Gastrocnemius medialis (tissue), 4 donors: ENCODE results near the gene NOVA2. TPM values are rescaled to one million over a fixed set of nuclear protein-coding genes. Genes with fewer than 3 reads are reported as not detected.

Experiments
- ATAC-seq, 2 donors: fragments of 150-250 bp; one replicate each; pipeline ENCODE4 v1.9.1; 2016
- DNase-seq, 2 donors: peaks; one replicate each; pipeline ENCODE4 v3.0.0-alpha.2; 2019
- H3K27ac ChIP-seq, 4 donors: fragments of 200-600 bp; sonication (generic); 1 replicate in 1 of 4; 2 replicates in 3 of 4; pipeline ENCODE4 v1.5.1; 2016 to 2018; ENCODE audit warnings: mild to moderate bottlenecking in 2 of 4, moderate library complexity in 1 of 4
- H3K27me3 ChIP-seq, 3 donors: fragments of 200-600 bp; sonication (generic) in 2 of 3; 1 replicate in 1 of 3; 2 replicates in 2 of 3; pipeline versions ENCODE4 v1.5.1 to v1.6.0; 2016 to 2019; ENCODE audit warnings: mild to moderate bottlenecking in 1 of 3, moderate library complexity in 1 of 3
- H3K36me3 ChIP-seq, 2 donors: fragments of 200-600 bp; sonication (generic) in 1 of 2; one replicate each; pipeline ENCODE4 v1.5.1; 2017 to 2018
- H3K4me1 ChIP-seq, 2 donors: fragments of 200-600 bp; sonication (generic) in 1 of 2; one replicate each; pipeline ENCODE4 v1.5.1; 2016 to 2017; ENCODE audit warnings: mild to moderate bottlenecking in 2 of 2
- H3K4me3 ChIP-seq, 4 donors: fragments of 200-600 bp; sonication (generic) in 3 of 4; 1 replicate in 1 of 4; 2 replicates in 3 of 4; pipeline ENCODE4 v1.5.1; 2016 to 2019; ENCODE audit warnings: mild to moderate bottlenecking in 2 of 4
- H3K9me3 ChIP-seq, 3 donors: fragments of 200-600 bp; sonication (generic) in 2 of 3; 1 replicate in 1 of 3; 2 replicates in 2 of 3; pipeline ENCODE4 v1.5.1; 2016 to 2019
- POLR2A ChIP-seq, 2 donors: fragments of 450-650 bp; IDR thresholded peaks; one replicate each; pipeline ENCODE4 v1.6.1; 2017; ENCODE audit warnings: antibody characterized with exemption in 2 of 2, mild to moderate bottlenecking in 2 of 2, moderate library complexity in 2 of 2
- in situ Hi-C, 4 donors: fragments of 200-750 bp; cut with MboI; loops; one replicate each; pipeline versions ENCODE4 v1.15.0 to v1.8.0; 2017; ENCODE audit warnings: low sequenced_read_pairs in 4 of 4
- intact Hi-C: fragments of 100-400 bp; cut with DNase I; formaldehyde crosslinking; loops from one replicate; pipeline ENCODE4 v1.15.1; 2023; ENCODE audit warnings: low total_unique reads
- total RNA-seq, 4 donors: library from RNA; depleted of rRNA; stranded (reverse); fragments of >200 nt; gene quantifications; one replicate each; pipeline versions ENCODE4 v1.1.0 to v1.2.3, GENCODE V29; 2016
- TF ChIP-seq, protein P1 (sequence below), 5 experiments: fragments of 450-650 bp in 3 of 5; fragments of 200-600 bp in 2 of 5; sonication (generic) in 2 of 5; IDR thresholded peaks in 4 of 5; conservative IDR thresholded peaks in 1 of 5; 1 replicate in 4 of 5; 2 replicates in 1 of 5; pipeline ENCODE4 v1.5.1; 2016 to 2019; ENCODE audit warnings: antibody characterized with exemption in 5 of 5, mild to moderate bottlenecking in 3 of 5, moderate library complexity in 3 of 5

Gene NOVA2
- total RNA-seq, 4 donors from 2014 or later = 0.44 to 1.1 (median 0.49) TPM

DNA sequence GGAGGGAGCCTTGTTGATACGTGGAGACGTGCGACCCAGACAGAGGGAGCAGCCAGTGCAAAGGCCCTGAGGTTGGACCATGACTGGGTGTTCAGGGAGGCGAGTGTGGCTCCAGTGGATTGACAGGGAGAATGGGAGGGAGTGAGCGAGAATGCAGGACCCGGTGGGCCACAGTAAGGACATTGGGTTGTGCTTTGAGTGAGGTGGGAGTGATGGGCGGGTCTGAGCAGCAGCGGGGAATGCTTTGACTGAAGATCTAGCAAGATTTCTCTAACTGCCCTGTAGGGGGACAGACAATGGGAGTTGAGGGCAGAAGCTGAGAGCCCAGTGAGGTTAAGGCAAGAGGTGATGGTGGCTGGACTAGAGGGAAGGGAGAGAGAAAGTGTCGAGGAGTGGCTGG, 51.4 kb downstream of the NOVA2 start:
- intact Hi-C loops = no loop called here
- no peak for ATAC-seq
- H3K9me3 ChIP-seq = no peaks in the 10 kb centered on the region
- H3K27me3 ChIP-seq = peaks cover 0 to 5% (median 4%) of the 10 kb centered on the region in 3 donors
- H3K36me3 ChIP-seq = no peaks in the 10 kb centered on the region
- no peak overlapping the region for H3K27ac ChIP-seq
- no peak for TF ChIP-seq POLR2A (IDR thresholded peaks at IDR 0.05)
- TF ChIP-seq, protein P1, sequence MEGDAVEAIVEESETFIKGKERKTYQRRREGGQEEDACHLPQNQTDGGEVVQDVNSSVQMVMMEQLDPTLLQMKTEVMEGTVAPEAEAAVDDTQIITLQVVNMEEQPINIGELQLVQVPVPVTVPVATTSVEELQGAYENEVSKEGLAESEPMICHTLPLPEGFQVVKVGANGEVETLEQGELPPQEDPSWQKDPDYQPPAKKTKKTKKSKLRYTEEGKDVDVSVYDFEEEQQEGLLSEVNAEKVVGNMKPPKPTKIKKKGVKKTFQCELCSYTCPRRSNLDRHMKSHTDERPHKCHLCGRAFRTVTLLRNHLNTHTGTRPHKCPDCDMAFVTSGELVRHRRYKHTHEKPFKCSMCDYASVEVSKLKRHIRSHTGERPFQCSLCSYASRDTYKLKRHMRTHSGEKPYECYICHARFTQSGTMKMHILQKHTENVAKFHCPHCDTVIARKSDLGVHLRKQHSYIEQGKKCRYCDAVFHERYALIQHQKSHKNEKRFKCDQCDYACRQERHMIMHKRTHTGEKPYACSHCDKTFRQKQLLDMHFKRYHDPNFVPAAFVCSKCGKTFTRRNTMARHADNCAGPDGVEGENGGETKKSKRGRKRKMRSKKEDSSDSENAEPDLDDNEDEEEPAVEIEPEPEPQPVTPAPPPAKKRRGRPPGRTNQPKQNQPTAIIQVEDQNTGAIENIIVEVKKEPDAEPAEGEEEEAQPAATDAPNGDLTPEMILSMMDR (IDR thresholded peaks at IDR 0.05 in 4 of 5, conservative IDR thresholded peaks at IDR 0.05 in 1 of 5) = no peak
- in situ Hi-C loops = no loop called here
- no peak overlapping the region for H3K4me3 ChIP-seq
- DNase-seq = no peak
- no peaks in the 10 kb centered on the region for H3K4me1 ChIP-seq

DNA sequence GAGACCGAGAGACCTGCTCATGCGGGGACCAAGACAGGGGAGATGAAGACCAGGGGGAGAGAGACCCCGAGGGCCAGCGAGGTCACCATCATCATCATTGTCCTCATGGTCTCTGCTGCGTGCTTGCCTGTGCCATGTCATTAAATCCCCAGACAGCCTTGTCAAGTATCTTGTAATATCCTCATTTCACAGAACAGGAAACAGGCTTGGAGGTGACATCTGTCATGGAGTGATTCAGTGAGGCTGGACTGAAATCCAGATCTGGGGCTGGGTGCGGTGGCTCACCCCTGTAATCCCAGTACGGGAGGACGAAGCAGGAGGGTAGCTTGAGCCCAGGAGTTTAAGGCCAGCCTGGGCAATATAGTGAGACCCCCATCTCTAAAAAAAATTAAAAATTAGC, 53.2 kb downstream of the NOVA2 start:
- Histone ChIP-seq H3K27me3 (peaks cover 4 to 5% (median 4%) of the 10 kb centered on the region in 3 donors), H3K9me3 (no peaks in the 10 kb centered on the region), H3K4me1 (no peaks in the 10 kb centered on the region), H3K4me3 (no peak overlapping the region), H3K36me3 (no peaks in the 10 kb centered on the region), H3K27ac (no peak overlapping the region)
- TF ChIP-seq, protein P1 (IDR thresholded peaks at IDR 0.05 in 4 of 5, conservative IDR thresholded peaks at IDR 0.05 in 1 of 5) = no peak
- ATAC-seq (no peak), DNase-seq (no peak)
- in situ Hi-C loops (no loop called here), intact Hi-C loops (no loop called here)

DNA sequence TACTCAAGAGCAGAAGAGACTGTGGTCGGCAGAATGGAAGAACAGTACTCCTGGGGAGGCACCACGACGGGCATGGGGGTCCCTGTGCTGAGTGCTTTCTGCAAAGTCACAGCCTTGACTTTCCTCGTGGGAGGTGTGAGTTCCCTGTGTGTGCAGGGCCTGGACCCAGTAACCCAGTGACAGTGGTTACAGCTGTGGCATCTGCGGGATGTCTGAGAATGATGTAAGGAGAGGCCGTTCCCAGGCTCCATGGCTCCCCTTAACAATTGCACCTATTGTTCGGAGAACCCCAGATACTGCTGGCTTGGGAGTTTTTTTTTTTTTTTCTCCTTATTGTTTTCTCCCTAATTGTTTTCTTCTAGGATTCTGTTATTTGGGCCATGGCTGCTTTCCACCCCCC, 54.0 kb downstream of the NOVA2 start:
- no peaks in the 10 kb centered on the region for H3K4me1 ChIP-seq
- ATAC-seq = no peak
- no peaks in the 10 kb centered on the region for H3K9me3 ChIP-seq
- H3K27me3 ChIP-seq = peaks cover 4 to 5% (median 4%) of the 10 kb centered on the region in 3 donors
- in situ Hi-C loops (no loop called here), intact Hi-C loops (no loop called here)
- no peak for DNase-seq
- H3K4me3 ChIP-seq = no peak overlapping the region
- no peak for TF ChIP-seq POLR2A (IDR thresholded peaks at IDR 0.05)
- TF ChIP-seq, protein P1 (IDR thresholded peaks at IDR 0.05 in 4 of 5, conservative IDR thresholded peaks at IDR 0.05 in 1 of 5) = no peak
- no peaks in the 10 kb centered on the region for H3K36me3 ChIP-seq
- H3K27ac ChIP-seq = no peak overlapping the region

DNA sequence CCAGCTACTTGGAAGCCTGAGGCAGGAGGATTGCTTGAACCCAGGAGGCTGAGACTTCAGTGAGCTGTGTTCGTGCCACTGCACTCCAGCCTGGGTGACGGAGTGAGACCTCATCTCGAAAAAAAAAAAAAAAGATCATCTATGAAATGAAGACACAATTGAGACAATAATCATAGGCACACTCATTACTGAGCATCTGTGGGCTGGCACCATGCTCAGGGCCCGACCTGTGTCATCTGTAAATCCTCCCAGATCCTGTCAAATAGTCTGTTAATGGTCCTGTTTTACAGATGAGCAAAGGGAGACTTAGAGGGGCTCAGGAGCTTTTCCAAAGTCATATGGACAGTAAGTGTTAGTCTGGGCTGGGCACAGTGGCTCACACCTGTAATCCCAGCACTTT, 54.9 kb downstream of the NOVA2 start:
- H3K9me3 ChIP-seq = no peaks in the 10 kb centered on the region
- H3K27ac ChIP-seq = no peak overlapping the region
- DNase-seq = no peak
- no peak overlapping the region for H3K4me3 ChIP-seq
- in situ Hi-C loops = no loop called here
- no peaks in the 10 kb centered on the region for H3K4me1 ChIP-seq
- H3K36me3 ChIP-seq = no peaks in the 10 kb centered on the region
- intact Hi-C loops = no loop called here
- TF ChIP-seq POLR2A (IDR thresholded peaks at IDR 0.05) = no peak
- TF ChIP-seq, protein P1 (IDR thresholded peaks at IDR 0.05 in 4 of 5, conservative IDR thresholded peaks at IDR 0.05 in 1 of 5) = no peak
- ATAC-seq = no peak
- H3K27me3 ChIP-seq = peaks cover 4 to 5% (median 4%) of the 10 kb centered on the region in 3 donors

DNA sequence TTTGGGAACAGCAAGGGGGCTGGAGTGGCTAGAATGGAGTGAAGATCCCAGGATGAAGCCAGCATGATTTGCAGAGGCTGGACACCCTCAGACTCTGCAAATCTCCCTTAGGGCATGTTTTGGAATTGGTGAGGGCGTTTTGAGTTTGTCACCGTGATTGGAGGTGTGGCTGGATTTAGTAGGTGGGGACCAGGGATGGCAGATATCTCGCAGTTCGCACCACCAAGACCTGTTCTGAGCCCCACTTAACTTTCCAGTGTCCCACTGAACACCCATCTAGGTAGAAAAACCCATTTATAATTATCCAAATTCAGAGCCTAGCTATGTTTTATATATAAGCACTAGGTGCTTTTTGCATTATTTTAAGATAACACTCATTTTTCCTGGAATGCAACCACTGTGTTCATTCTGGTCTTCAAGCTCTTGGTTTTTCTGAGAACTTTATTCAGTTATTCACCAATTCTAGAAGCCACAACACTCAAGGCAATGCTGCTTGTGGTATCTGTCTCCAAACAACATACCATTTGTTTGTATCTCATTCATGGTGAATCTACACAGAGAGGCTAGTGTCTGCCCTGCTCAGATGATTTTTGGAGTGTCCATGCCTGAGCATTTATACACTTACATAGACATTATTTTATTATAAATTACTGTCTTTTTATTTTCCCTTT, 56.1 kb downstream of the NOVA2 start:
- intact Hi-C loops (no loop called here), in situ Hi-C loops (no loop called here)
- DNase-seq (no peak), ATAC-seq (no peak)
- Histone ChIP-seq H3K4me1 (no peaks in the 10 kb centered on the region), H3K27ac (no peak overlapping the region), H3K27me3 (peaks cover 4 to 14% (median 5%) of the 10 kb centered on the region in 3 donors), H3K4me3 (no peak overlapping the region), H3K36me3 (no peaks in the 10 kb centered on the region), H3K9me3 (no peaks in the 10 kb centered on the region)
- no peak for TF ChIP-seq POLR2A (IDR thresholded peaks at IDR 0.05)
- TF ChIP-seq, protein P1 (IDR thresholded peaks at IDR 0.05 in 4 of 5, conservative IDR thresholded peaks at IDR 0.05 in 1 of 5) = no peak
